Measurements from ENCODE around the gene KRT15.

KRT15 gene

GRCh38 chr17:41522301-41523224 lies 3.9 kb upstream of the KRT15 start:
- H3K4me1 Mint-ChIP-seq: peaks cover 5% of the 10 kb centered on the region
- H3K9me3 Mint-ChIP-seq: no peaks in the 10 kb centered on the region
- no peak for ATAC-seq
- H3K27me3 Mint-ChIP-seq: peaks cover 66% of the 10 kb centered on the region
- no peak overlapping the region for H3K4me3 Mint-ChIP-seq
- no peak overlapping the region for H3K27ac Mint-ChIP-seq
- H3K36me3 Mint-ChIP-seq: no peaks in the 10 kb centered on the region

- no peaks in the 10 kb centered on the region for H3K9me3 Mint-ChIP-seq
- no peaks in the 10 kb centered on the region for H3K36me3 Mint-ChIP-seq
- H3K27me3 Mint-ChIP-seq: peaks cover 66% of the 10 kb centered on the region
- H3K27ac Mint-ChIP-seq: no peak overlapping the region
- ATAC-seq: no peak
- no peak overlapping the region for H3K4me3 Mint-ChIP-seq
- H3K4me1 Mint-ChIP-seq: no peaks in the 10 kb centered on the region
These were observed 3.0 kb upstream of the KRT15 start for GRCh38 chr17:41521574-41522261.

- H3K9me3 Mint-ChIP-seq: no peaks in the 10 kb centered on the region
- no peak for ATAC-seq
- no peak overlapping the region for H3K27ac Mint-ChIP-seq
- H3K4me1 Mint-ChIP-seq: no peaks in the 10 kb centered on the region
- no peak overlapping the region for H3K4me3 Mint-ChIP-seq
- H3K36me3 Mint-ChIP-seq: no peaks in the 10 kb centered on the region
- H3K27me3 Mint-ChIP-seq: peaks cover 71% of the 10 kb centered on the region
These were observed 2.3 kb upstream of the KRT15 start for GRCh38 chr17:41520821-41521521.

- ATAC-seq: no peak
These were observed 973 bp upstream of the KRT15 start for GRCh38 chr17:41519501-41520224.

GRCh38 chr17:41518031-41518430 lies 659 bp downstream of the KRT15 start:
- no peaks in the 10 kb centered on the region for H3K9me3 Mint-ChIP-seq

More at GRCh38 chr17:41519501-41520224, 973 bp upstream of the KRT15 start:
- H3K27ac Mint-ChIP-seq: no peak overlapping the region
- no peaks in the 10 kb centered on the region for H3K4me1 Mint-ChIP-seq
- H3K27me3 Mint-ChIP-seq: peaks cover 79% of the 10 kb centered on the region
- no peaks in the 10 kb centered on the region for H3K36me3 Mint-ChIP-seq
- H3K9me3 Mint-ChIP-seq: no peaks in the 10 kb centered on the region
- no peak overlapping the region for H3K4me3 Mint-ChIP-seq

GRCh38 chr17:41516830-41517283 lies 1.8 kb downstream of the KRT15 start:
- Mint-ChIP-seq H3K9me3 (no peaks in the 10 kb centered on the region), H3K4me1 (no peaks in the 10 kb centered on the region), H3K27ac (no peak overlapping the region), H3K4me3 (no peak overlapping the region), H3K27me3 (peaks cover 69% of the 10 kb centered on the region), H3K36me3 (no peaks in the 10 kb centered on the region)
- ATAC-seq: no peak

More at GRCh38 chr17:41518031-41518430, 659 bp downstream of the KRT15 start:
- Mint-ChIP-seq H3K27ac (no peak overlapping the region), H3K27me3 (peaks cover 73% of the 10 kb centered on the region), H3K36me3 (no peaks in the 10 kb centered on the region), H3K4me3 (no peak overlapping the region), H3K4me1 (no peaks in the 10 kb centered on the region)
- no peak for ATAC-seq

- H3K27ac Mint-ChIP-seq: no peak overlapping the region
- H3K4me1 Mint-ChIP-seq: no peaks in the 10 kb centered on the region
- no peaks in the 10 kb centered on the region for H3K36me3 Mint-ChIP-seq
- ATAC-seq: no peak
- no peaks in the 10 kb centered on the region for H3K9me3 Mint-ChIP-seq
- H3K27me3 Mint-ChIP-seq: peaks cover 64% of the 10 kb centered on the region
- H3K4me3 Mint-ChIP-seq: no peak overlapping the region
These were observed 2.4 kb downstream of the KRT15 start for GRCh38 chr17:41516147-41516829.

GRCh38 chr17:41513168-41513547 lies 5.5 kb downstream of the KRT15 start:
- peaks cover 40% of the 10 kb centered on the region for H3K27me3 Mint-ChIP-seq
- H3K36me3 Mint-ChIP-seq: no peaks in the 10 kb centered on the region
- no peaks in the 10 kb centered on the region for H3K9me3 Mint-ChIP-seq
- no peak for ATAC-seq
- no peak overlapping the region for H3K27ac Mint-ChIP-seq
- no peak overlapping the region for H3K4me3 Mint-ChIP-seq
- H3K4me1 Mint-ChIP-seq: no peaks in the 10 kb centered on the region

GRCh38 chr17:41512546-41513167 lies 6.0 kb downstream of the KRT15 start:
- Mint-ChIP-seq H3K4me3 (no peak overlapping the region), H3K9me3 (no peaks in the 10 kb centered on the region), H3K4me1 (no peaks in the 10 kb centered on the region), H3K27ac (no peak overlapping the region), H3K36me3 (no peaks in the 10 kb centered on the region), H3K27me3 (peaks cover 37% of the 10 kb centered on the region)
- no peak for ATAC-seq

- Mint-ChIP-seq H3K9me3 (no peaks in the 10 kb centered on the region), H3K27me3 (peaks cover 27% of the 10 kb centered on the region), H3K36me3 (no peaks in the 10 kb centered on the region), H3K4me3 (no peak overlapping the region), H3K4me1 (no peaks in the 10 kb centered on the region), H3K27ac (no peak overlapping the region)
- ATAC-seq: no peak
These were observed 7.0 kb downstream of the KRT15 start for GRCh38 chr17:41511716-41512115.

GRCh38 chr17:41511116-41511515 lies 7.6 kb downstream of the KRT15 start:
- Mint-ChIP-seq H3K27ac (no peak overlapping the region), H3K9me3 (no peaks in the 10 kb centered on the region), H3K36me3 (no peaks in the 10 kb centered on the region), H3K4me3 (no peak overlapping the region), H3K4me1 (peaks cover 5% of the 10 kb centered on the region), H3K27me3 (peaks cover 21% of the 10 kb centered on the region)
- ATAC-seq: no peak

- Mint-ChIP-seq H3K27me3 (peaks cover 15% of the 10 kb centered on the region), H3K9me3 (no peaks in the 10 kb centered on the region), H3K4me1 (peaks cover 8% of the 10 kb centered on the region), H3K36me3 (no peaks in the 10 kb centered on the region), H3K27ac (no peak overlapping the region), H3K4me3 (no peak overlapping the region)
- ATAC-seq: no peak
These were observed 8.2 kb downstream of the KRT15 start for GRCh38 chr17:41510251-41511065.

GRCh38 chr17:41507315-41507880 lies 11.3 kb downstream of the KRT15 start:
- Mint-ChIP-seq H3K27ac (no peak overlapping the region), H3K4me3 (no peak overlapping the region), H3K27me3 (no peaks in the 10 kb centered on the region), H3K9me3 (no peaks in the 10 kb centered on the region), H3K36me3 (no peaks in the 10 kb centered on the region), H3K4me1 (peaks cover 8% of the 10 kb centered on the region)
- no peak for ATAC-seq
